Measurements from ENCODE around the gene COL5A2.

- no peak for TF ChIP-seq EZH2 (IDR thresholded peaks at IDR 0.05)
- TF ChIP-seq CTCF (IDR thresholded peaks at IDR 0.05): no peak
These were observed 37.5 kb upstream of the COL5A2 start for GRCh38 chr2:189217051-189217450.
